GM21526 (cell line): ENCODE data around the gene ZNF625.
"Not testable (repeated sequence)": the region's sequence is repeated elsewhere in the genome, so short reads cannot be mapped to it uniquely, and the experiment has no call there.

Experiments used
- ATAC-seq: cut with Tn5 transposase; IDR thresholded peaks from one replicate; pipeline ENCODE4 v1.9.1; 2021; ENCODE audit warnings: moderate library complexity; ENCODE audit not compliant: unreplicated experiment, low FRiP score

Gene ZNF625

GRCh38 chr19:12139269-12139668 is 17.3 kb downstream of the ZNF625 start:
- no peak for ATAC-seq

- no peak for ATAC-seq
Observed at GRCh38 chr19:12137221-12137940, 19.2 kb downstream of the ZNF625 start.

- no peak for ATAC-seq
Observed at GRCh38 chr19:12133069-12133468, 23.5 kb downstream of the ZNF625 start.

DNA sequence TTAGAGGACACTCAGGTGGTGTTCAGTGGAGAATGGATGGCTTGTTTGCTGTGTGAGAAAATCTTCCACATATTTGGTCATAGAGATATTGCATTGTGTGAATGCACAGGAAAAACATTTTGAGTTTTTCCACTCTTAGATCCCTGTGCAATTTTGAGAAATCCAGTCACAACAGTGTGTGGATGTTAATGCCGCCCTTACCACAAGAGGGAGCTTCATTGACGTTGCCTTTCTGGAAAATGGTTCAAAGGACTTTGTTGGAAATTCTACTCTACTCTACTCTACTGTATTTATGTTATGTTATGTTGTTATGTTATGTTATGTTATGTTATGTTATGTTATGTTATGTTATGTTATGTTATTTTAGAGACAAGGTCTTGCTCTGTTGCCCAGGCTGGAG is 29.8 kb downstream of the ZNF625 start:
- ATAC-seq, result no peak

DNA sequence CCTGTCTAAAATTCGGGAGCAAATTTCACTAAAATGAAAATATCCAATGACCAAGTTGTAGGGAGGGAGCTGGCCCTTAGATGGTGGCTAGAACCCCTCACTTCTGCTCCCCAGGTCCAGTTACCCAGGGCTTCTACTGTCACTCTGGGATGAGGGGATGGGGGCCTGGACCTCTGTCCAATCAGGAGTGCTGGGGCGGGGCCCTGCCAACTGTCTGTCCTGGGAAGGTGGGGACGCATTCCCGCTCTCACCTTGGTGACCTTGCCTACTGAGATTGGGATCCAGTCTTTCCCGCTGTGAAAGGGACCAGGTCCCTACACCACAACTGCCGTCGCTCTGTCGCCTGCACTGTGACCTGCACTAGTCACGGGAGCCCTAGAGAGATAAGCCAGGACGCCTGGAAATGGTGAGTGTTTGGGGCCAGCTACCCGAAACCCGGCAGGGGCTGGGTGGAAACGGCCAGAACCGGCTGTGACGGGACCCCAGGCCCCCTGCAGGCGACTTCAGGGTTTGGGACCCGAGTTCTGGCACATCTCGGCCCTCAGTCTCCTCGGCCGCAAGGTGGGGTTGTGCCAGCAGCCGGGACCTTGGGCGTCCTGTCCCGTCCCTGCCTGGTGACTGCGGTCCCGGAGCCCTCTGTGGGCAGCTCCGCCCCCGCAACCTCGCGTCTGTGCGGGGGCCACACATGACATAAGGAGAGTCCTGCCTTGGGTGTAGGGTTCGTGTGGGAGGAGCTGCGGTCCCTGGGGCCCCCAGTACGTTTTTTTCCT is 39.1 kb downstream of the ZNF625 start:
- ATAC-seq, result no peak

DNA sequence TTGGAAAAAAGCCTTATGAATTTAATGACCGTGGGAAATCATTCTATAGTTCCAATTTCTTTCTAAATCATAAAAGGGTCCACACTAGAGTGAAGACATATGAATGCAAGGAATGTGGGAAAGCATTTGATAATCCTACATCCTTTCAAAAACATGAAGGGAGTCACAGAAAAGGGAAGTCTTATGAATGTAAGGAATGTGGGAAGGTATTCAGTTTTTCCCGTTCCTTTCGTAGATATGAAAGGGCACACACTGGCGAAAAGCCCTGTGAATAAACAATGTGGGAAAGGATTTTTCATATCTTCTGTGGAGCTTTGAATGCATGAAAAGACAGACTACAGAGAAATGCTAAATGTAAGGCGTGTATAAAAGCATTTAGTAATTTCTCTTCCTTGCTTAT is 43.4 kb downstream of the ZNF625 start:
- ATAC-seq, result no peak

DNA sequence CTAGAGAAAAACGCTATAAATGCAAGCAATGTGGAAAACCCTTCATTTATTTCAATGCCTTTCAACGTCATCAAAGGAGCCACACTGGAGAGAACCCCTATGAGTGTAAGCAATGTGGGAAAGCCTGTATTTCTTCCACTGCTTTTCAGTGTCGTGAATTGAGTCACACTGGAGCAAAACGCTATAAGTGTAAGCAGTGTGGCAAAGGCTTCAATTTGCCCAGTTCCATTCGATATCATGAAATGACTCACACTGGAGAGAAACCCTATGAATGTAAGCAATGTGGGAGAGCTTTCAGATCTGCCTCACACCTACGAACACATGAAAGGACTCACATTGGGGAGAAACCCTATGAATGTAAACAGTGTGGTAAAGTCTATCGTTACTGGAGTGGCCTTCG is 43.8 kb downstream of the ZNF625 start:
- ATAC-seq, result no peak

- ATAC-seq, result no peak
Observed at GRCh38 chr19:12111943-12112637, 44.4 kb downstream of the ZNF625 start.

DNA sequence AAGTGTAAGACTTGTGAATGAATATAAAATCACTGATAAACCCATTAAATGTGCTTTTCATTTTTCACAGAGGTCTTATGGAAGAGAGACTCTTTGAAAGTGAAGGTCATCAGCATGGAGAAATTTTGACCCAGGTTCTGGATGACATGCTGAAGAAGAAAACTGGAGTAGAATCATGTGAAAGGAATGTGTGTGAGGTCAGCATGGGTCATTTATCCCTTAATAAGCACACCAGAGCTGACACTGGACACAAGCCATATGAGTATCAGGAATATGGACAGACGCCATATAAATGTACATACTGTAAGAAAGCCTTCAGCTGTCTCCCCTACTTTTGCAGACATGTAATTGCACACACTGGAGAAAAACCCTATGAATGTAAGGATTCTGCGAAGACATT is 45.4 kb downstream of the ZNF625 start:
- no peak for ATAC-seq

- not testable (repeated sequence) for ATAC-seq
Observed at GRCh38 chr19:12103909-12104308, 52.6 kb downstream of the ZNF625 start.

DNA sequence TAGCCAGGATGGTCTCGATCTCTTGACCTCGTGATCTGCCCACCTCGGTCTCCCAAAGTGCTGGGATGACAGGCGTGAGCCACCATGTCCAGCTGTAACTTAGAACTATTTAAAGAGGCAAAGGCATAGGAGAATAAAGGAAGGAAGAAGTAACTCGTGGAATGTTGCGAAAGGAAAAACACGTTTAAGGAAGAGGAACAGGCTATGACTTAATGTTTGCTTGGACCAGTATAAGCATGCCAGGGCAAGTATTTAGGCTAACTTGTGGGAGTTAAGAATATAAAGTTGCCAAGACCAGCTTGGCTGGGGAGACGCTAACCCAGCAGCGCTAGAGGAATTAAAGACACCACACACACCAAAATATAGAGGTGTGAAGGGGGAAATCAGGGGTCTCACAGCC is 58.5 kb downstream of the ZNF625 start:
- ATAC-seq, result no peak

DNA sequence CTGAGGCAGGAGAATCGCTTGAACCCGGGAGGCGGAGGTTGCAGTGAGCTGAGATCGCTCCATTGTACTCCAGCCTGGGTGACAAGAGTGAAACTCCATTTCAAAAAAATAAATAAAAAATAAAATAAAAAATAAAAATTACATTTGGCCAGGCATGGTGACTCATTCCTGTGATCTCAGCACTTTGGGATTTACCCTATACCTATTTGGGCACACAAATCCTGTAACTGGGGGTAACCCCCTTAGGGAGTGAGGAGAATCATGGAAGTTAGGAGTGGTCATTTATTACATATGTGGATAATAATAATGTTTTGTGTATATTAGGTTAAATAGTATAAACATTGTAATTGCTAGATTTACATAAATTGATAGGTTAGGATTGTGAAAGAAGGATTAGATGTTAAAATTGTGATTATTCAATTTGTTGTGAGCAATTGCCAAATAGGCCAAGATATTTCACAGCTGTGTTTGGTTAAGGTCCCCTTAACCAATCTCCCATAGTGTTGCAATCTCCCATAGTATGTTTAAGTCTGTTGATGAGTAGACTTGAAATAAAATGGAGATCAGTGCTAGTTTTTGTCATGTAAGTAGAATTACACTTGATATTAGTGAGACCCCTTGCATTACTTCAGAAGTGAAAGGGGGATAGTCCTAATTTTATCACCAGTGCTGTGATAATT is 61.3 kb downstream of the ZNF625 start:
- no peak for ATAC-seq
